Stomach (tissue), 4 donors: ENCODE results near the gene MED10.

ENCODE experiments used
- EP300 ChIP-seq: sonication (generic); formaldehyde crosslinking; IDR thresholded peaks from one replicate; pipeline ENCODE4 v1.6.1; 2017; ENCODE audit warnings: antibody characterized with exemption
- POLR2A ChIP-seq, 4 donors: fragments of 450-650 bp; IDR thresholded peaks; one replicate each; pipeline ENCODE4 v1.6.1; 2016; ENCODE audit warnings: antibody characterized with exemption in 4 of 4, control low read depth in 2 of 4, mild to moderate bottlenecking in 1 of 4, moderate library complexity in 1 of 4
- TF ChIP-seq, protein P1 (sequence below), 7 experiments: fragments of 450-650 bp in 4 of 7; fragments of 200-600 bp in 3 of 7; sonication (generic) in 3 of 7; IDR thresholded peaks; one replicate each; pipeline ENCODE4 v1.5.1; 2016 to 2019; ENCODE audit warnings: antibody characterized with exemption in 7 of 7, control low read depth in 2 of 7, mild to moderate bottlenecking in 1 of 7

DNA sequence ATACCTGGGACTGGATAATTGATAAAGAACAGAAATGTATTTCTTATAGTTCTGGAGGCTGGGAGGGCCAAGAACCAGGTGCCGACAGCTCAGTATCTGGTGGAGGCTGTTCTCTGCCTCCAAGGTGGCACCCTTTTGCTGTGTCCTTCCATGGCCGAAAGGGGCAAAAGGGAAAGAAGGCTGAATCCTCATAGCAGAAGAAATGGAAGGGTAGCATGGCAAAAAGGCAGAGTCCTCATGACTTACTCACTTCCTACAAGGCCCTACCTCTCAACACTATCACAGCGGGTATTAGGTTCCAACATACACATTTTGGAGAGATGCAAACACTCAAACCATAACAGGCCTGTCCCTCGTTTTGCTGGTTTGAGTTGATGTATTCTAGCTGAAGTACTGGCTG, 25.1 kb upstream of the MED10 start:
- TF ChIP-seq POLR2A (IDR thresholded peaks at IDR 0.05) (no peak), EP300 (no peak)
- TF ChIP-seq, protein P1, sequence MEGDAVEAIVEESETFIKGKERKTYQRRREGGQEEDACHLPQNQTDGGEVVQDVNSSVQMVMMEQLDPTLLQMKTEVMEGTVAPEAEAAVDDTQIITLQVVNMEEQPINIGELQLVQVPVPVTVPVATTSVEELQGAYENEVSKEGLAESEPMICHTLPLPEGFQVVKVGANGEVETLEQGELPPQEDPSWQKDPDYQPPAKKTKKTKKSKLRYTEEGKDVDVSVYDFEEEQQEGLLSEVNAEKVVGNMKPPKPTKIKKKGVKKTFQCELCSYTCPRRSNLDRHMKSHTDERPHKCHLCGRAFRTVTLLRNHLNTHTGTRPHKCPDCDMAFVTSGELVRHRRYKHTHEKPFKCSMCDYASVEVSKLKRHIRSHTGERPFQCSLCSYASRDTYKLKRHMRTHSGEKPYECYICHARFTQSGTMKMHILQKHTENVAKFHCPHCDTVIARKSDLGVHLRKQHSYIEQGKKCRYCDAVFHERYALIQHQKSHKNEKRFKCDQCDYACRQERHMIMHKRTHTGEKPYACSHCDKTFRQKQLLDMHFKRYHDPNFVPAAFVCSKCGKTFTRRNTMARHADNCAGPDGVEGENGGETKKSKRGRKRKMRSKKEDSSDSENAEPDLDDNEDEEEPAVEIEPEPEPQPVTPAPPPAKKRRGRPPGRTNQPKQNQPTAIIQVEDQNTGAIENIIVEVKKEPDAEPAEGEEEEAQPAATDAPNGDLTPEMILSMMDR (IDR thresholded peaks at IDR 0.05) = no peak
